Measurements from ENCODE around the gene ZNF318.
"Not testable (repeated sequence)": the region's sequence is repeated elsewhere in the genome, so short reads cannot be mapped to it uniquely, and the experiment has no call there.

The ZNF318 gene

GRCh38 chr6:43380858-43381257 is 11.4 kb upstream of the ZNF318 start:
- DNase-seq: not testable (repeated sequence)

- no peak for DNase-seq
Observed at GRCh38 chr6:43378631-43379030, 9.2 kb upstream of the ZNF318 start.

GRCh38 chr6:43377710-43378229 is 8.3 kb upstream of the ZNF318 start:
- DNase-seq: no peak

- DNase-seq: peak; percentile 53
Observed at GRCh38 chr6:43376551-43376981, 7.1 kb upstream of the ZNF318 start.

- no peak for DNase-seq
Observed at GRCh38 chr6:43375693-43376092, 6.2 kb upstream of the ZNF318 start.

- no peak for DNase-seq
Observed at GRCh38 chr6:43373252-43373875, 3.9 kb upstream of the ZNF318 start.

GRCh38 chr6:43370003-43370580 is 645 bp upstream of the ZNF318 start:
- DNase-seq: not testable (repeated sequence)

GRCh38 chr6:43368259-43369160 is 937 bp downstream of the ZNF318 start:
- peak; percentile 54 for DNase-seq

DNA sequence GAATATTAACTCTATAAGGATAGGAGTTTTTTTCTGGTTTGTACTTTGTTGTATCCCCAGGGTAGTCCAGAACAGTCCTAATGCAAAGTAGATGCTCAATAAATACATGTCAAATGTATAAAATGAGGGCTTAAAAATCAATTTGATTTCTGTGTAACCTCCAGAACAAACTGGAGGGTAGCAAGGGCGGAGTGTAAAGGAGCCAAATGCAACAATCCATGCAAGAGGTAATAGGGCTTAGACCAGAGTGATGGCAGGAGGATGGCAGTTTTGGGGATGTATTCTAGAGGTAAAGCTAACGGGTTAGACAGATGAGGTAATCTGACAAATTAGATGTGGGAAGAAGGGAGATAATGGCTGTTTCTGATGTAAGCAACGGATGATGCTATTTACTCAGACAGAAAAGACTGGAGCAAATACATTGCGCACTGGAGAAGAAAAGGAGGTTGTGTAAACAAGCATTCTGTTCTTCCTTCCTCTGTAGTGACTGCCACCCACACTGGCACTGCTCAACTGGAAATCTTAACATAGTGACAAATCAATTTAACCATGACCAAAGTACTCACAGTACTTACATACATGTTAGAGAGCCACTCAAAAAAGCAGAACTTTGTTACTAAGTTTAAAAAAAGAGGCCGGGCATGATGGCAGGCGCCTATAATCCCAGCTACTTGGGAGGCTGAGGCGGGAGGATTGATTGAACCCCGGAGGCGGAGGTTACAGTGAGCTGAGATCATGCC is 2.0 kb downstream of the ZNF318 start:
- DNase-seq: no peak

DNA sequence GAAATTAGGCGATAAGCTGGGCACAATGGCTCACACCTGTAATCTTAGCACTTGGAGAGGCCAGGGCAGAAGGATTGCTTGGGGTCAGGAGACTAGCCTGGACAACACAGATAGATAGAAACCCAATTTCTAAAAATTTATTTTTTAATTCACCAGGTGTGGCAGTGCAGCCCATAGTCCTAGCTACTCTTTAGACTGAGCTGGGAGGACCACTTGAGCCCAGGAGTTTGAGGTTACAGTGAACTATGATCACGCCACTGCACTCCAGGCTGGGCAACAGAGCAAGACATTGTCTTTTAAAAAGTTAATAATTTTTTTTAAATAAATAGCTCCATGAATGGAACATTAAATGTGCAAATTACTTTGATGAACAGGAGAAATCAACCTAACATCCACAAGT is 8.2 kb downstream of the ZNF318 start:
- no peak for DNase-seq

DNA sequence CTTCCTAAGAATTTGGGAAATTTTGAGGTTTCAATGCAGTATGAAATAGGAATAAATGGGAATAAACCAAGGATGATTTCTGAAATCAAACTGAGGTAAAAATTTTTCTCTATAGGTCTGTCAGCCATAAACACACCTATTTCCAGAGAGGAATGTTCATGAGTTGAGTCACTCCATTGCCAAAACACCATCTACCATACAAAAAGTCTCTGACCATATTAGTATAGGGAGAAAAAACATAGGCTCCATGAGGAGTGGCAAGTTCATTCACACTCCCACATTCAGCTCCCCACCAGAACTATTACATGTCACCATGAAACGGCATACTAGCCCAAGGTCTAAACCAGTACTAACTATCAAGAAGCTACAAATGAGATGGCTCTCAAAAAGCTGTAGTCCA is 9.6 kb downstream of the ZNF318 start:
- no peak for DNase-seq

DNA sequence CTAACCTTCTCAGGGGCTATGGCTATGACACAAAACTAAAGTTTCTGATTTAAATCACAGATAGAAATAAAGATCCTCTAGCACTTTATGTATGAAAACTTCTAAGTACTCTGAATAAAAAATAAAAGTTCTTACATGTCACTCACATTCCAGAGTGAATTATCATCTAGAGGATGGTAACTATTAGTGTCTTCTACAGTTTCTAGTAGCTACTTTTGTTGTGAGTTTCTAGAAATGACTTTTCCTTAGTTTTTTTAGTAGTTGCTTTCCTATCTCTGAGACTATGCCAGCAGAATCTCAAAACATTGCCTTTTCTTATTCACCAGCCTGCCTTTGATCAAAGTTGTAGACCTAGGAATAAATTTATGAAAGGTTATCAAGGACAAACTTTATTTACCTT is 10.1 kb downstream of the ZNF318 start:
- DNase-seq: peak; percentile 10

- peak; percentile 28 for DNase-seq
Observed at GRCh38 chr6:43355862-43356590, 13.4 kb downstream of the ZNF318 start.

GRCh38 chr6:43351951-43352350 is 17.5 kb downstream of the ZNF318 start:
- not testable (repeated sequence) for DNase-seq

DNA sequence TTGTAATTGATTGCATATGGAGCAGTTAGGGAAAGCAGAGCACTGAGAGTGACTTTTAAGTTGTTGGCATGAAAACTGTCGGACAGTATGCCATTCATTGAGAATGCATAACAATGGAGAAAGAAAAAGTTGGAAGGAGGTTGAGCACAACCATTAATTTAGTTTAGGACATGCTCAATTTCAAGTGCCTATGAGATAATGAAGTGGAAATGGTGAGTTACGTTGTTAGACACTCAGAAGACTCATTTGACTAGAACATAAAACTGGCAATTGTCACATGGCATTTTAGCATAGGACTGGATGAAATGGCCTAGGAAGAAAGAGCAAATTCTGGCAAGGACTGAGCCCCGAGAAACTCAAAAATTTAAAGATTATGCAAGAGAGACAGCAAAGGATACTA is 22.0 kb downstream of the ZNF318 start:
- DNase-seq: no peak

DNA sequence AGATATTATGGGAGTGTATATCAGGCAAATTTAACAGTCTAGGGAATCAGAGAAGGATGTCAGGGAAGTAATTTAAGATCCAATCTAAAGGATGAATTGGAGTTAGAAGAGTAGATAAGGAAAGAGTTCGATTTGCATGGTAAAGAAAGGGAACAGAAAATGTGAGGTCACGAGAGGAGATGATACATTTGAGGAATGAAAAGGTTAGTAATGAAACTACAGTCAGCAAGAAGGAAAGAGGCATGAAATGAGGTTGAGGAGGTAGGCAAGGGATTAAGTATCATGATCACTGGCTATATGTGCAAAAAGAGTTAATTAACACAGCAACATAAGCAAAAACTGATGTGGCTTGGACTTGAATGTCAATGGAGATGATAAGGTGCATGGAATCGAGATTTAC is 22.4 kb downstream of the ZNF318 start:
- no peak for DNase-seq

DNA sequence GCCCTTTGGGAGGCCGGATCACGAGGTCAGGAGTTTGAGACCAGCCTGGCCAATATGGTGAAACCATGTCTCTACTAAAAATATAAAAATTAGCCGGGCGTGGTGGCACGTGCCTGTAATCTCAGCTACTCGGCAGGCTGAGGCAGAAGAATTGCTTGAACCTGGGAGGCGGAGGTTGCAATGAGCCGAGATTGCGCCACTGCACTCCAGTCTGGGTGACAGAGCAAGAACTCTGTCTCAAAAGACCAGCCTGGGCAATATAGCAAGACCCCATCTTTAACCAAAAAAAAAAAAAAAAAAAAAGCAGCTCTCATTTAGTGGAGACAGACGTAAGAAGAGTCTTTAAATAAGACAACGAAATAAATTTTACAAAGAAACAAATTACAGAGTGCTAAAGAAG is 23.2 kb downstream of the ZNF318 start:
- not testable (repeated sequence) for DNase-seq

- DNase-seq: no peak
Observed at GRCh38 chr6:43339168-43339567, 30.3 kb downstream of the ZNF318 start.

- DNase-seq: no peak
Observed at GRCh38 chr6:43338243-43338642, 31.2 kb downstream of the ZNF318 start.

- no peak for DNase-seq
Observed at GRCh38 chr6:43336382-43336781, 33.1 kb downstream of the ZNF318 start.

DNA sequence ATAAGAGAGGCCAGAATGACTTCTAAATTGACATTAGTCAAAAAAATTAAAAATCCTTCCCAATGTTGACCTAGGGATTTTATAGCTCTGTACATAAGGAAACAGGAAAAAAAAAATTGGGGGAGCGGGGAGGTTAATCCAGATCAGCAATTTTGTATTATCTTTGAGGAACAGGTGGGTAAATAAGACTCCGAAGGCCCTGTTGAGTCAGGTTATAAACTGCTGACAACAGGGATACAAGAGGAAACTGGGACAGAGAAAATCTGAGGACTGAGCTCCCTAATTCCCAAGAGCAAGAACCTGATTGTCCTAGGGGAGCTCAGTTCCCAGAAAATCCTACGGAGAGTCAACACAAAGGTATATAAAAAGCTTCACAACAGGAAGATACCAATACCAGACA is 34.0 kb downstream of the ZNF318 start:
- DNase-seq: no peak

GRCh38 chr6:43334466-43335095 is 34.9 kb downstream of the ZNF318 start:
- peak; percentile 68 for DNase-seq
